OCI-LY7 (cell line): ENCODE measurements around the gene MED10.

ENCODE experiments used
- EZH2phosphoT487 ChIP-seq: fragments of 200-600 bp; sonication (generic); IDR thresholded peaks from 2 replicates; pipeline ENCODE4 v1.6.1; 2018; ENCODE audit warnings: low read depth, borderline replicate concordance, mild to moderate bottlenecking, mixed run types, antibody characterized with exemption, low read length, moderate library complexity, mixed read lengths
- TF ChIP-seq, protein P1 (sequence below): fragments of 200-600 bp; sonication (generic); conservative IDR thresholded peaks from 2 replicates; pipeline ENCODE4 v1.5.1; 2014; ENCODE audit warnings: mild to moderate bottlenecking, antibody characterized with exemption, low read length, moderate library complexity, mixed read lengths

DNA sequence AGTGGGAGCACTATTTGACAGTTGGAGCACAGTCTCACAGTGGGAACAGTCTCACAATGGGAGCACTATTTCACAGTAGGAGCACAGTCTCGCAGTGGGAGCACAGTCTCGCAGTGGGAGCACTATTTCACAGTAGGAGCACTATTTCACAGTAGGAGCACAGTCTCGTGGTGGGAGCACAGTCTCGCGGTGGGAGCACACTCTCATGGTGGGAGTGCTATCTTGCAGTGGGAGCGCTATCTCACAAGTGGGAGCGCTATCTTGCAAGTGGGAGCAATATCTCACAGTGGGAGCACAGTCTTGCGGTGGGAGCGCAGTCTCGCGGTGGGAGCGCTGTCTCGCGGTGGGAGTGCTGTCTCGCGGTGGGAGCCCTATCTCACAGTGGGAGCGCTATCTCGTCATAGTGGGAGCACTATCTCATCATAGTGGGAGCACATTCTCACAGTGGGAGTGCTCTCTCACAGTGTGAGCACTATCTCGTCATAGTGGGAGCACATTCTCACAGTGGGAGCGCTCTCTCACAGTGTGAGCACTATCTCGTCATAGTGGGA, 56.1 kb downstream of the MED10 start:
- TF ChIP-seq, protein P1, sequence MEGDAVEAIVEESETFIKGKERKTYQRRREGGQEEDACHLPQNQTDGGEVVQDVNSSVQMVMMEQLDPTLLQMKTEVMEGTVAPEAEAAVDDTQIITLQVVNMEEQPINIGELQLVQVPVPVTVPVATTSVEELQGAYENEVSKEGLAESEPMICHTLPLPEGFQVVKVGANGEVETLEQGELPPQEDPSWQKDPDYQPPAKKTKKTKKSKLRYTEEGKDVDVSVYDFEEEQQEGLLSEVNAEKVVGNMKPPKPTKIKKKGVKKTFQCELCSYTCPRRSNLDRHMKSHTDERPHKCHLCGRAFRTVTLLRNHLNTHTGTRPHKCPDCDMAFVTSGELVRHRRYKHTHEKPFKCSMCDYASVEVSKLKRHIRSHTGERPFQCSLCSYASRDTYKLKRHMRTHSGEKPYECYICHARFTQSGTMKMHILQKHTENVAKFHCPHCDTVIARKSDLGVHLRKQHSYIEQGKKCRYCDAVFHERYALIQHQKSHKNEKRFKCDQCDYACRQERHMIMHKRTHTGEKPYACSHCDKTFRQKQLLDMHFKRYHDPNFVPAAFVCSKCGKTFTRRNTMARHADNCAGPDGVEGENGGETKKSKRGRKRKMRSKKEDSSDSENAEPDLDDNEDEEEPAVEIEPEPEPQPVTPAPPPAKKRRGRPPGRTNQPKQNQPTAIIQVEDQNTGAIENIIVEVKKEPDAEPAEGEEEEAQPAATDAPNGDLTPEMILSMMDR: no peak
- no peak for TF ChIP-seq EZH2phosphoT487
